GM18870 (cell line): ENCODE results near the gene KRT86.
"Not testable (repeated sequence)": the region's sequence is repeated elsewhere in the genome, so short reads cannot be mapped to it uniquely, and the experiment has no call there.

Experiments
- ATAC-seq: cut with Tn5 transposase; IDR thresholded peaks from one replicate; pipeline ENCODE4 v1.9.1; 2021; ENCODE audit warnings: moderate library complexity; ENCODE audit not compliant: unreplicated experiment

The KRT86 gene

DNA sequence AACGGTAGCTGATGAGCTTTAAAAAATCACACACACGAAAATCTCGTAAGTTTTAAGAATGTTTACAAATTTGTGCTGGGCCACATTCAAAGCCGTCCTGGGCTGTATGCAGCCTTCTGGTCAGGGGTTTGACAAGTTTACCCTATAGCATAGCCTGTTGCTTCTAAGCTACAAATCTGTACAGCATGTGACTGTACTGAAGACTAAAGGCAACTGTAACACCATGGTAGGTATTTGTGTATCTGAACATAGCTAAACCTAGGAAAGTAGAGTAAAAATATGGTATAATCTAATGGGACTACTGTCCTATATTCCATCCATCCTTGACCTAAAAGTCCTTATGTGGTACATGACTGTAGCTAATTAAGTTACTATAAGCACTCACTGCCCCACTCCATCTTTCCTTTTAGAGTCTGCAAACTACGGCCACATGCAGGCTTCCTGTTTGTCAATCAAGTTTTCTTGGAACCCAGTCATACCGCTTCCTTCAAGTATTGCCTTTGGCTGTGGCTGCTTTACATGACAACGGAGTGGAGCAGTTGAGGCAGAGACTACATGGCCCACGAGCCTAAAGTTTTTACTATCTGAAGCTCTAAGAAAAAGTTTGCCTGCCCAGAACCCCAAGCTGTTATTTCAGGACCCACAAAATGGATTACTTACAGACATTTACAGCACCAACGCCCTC lies 22.9 kb upstream of the KRT86 start:
- no peak for ATAC-seq

DNA sequence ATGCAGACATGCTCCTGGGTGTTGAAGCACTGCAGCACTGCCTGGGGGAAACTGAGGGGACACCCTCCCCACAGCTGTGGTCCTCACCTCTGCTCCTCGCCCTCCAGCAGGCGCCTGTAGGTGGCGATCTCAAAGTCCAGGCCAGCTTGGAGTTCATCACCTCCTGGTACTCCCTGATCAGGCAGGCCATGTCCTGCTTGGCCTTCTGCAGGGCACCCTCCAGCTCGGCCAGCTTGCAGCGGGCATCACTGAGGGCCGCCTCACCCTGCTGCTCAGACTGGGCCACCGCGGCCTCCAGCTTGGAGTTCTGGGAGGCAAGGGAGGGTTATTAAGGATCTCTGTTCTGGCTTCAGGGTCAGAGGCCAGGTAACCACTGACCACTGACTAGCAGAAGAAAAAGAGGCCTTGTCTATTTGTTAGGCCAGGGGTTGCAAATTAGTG lies 22.2 kb upstream of the KRT86 start:
- ATAC-seq, result not testable (repeated sequence)

DNA sequence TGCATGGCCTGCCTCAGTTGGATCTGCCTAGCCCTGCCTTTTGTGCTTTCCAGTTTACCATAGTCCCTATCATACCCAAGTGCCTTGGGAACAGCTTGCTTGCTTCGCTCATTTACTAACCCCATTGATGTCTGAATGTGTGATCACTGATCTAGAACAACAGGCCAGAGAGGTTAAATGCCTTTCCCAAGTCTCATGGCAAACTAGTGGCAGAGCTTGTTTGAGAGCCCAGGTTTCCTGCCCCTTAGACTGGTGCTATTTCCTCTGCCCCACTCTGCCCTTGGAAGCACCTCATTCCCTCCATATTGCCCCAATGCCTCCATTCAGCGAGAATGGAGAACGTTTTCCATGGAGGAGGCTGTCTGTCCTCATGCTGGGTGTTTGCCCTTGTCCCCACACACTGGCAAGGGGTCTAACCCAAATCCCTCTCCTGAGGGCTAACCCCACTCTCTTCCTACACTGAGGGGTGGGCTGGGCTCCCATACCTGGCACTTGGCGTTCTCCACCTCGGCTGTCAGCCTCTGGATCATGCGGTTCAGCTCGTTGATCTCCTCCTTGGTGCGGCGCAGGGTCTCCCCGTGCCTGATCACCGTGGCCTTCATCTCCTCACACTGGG lies 21.6 kb upstream of the KRT86 start:
- no peak for ATAC-seq

DNA sequence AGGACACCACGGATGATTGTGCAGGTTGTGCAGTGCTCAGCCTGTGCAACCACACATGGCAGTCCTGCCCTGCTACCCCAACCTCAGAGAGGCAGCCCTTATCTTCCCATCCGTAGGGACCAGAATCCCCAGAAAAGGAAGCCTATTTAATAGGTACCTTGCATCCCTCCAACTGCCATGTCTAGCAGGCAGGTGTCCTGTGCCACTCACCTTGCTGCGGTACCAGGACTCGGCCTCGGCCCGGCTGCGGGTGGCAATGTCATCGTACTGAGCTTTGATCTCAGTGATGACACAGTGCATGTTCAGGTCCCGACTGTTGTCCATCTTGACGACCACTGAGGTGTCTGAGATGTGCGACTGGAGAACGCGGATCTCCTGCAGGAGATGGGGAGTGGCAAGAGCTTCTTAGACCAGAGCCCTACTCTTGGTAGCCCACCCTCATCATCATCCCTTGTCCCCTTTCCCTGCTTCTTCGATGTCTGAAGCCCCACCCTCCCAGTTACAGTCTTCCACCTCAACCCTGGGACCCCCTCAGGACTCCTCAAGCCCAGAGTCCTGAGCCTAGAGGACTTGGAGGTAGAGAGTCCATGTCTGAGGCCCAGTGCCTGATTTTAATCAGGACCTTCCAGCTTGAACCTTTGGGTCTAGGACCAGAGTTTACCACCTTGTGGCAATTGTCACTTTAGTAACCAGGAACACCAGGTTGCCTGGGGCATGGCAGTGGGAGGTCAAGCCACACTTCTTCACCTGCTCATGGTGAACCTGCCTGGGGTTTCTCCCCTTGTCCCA lies 20.9 kb upstream of the KRT86 start:
- ATAC-seq, result no peak

DNA sequence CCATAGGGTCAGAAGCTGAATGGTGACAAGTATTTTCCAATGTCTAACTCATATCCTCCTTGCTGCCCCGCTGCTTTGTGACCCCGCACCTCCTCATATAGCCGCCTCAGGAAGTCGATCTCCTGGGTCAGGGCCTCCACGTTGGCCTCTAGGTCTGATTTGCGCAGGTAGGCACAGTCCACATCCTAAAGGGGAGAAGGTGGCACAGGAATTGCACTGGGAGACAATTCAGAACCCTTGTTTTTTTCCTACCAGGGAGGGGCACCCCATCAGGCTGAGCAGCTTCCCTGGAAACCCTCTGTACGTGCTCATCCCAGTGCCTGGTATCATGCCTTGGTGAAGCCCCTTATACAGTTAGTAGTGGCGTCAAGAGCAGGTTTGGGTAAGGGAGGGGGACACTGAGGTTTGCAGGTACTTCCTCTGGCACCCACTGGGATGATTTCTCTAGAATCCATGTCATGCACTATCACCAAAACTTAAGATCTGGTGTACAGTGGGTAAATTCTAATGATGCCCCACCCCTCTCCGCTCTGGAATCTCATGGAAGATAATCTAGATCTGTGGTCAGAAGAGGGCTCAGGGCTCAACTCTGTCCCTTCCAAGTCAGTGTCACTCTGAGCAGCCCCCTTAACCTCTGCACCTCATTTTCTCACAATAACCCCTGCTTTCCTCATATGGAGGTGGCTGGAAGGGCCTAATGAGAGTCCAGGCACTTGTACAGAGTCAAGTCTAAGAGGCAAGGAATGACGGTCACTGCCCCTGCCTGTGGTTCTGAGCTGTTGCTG lies 20.1 kb upstream of the KRT86 start:
- ATAC-seq, result no peak

DNA sequence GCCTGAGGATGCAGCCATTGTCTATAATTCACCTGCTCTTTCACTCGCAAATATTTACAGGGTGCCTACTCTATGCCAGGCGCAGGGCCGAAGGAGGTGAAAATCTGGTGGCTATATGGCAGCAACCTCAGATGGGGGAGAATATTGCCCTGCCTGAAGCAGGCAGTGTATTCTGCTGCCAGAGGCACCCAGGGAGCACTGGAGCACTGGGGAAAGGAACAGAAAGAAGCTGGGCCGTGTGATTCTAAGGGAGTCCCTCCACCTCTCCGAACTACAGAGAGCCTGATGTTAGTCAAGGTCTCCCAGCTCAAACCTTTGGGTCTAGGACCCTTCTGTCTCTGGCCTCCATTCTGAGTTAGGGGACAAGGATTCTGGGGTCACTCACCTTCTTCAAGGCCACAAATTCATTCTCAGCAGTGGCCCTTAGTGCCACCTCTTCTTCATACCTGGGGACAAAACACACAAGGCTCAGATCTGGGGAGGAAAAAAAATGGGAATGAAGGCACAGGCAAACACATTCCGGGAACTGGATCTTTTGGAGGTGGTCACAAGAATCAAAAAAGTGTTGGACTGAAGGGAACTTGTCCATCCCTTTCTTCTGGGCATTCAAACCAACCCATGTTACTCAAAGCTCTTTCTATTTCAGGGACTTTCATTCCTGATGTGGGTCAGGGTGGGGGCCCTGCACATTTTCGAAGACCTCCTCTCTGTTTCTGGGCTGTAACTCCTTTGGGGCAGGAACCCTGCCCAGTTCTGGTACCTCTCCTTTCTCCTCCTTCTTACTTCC lies 19.3 kb upstream of the KRT86 start:
- ATAC-seq, result no peak

DNA sequence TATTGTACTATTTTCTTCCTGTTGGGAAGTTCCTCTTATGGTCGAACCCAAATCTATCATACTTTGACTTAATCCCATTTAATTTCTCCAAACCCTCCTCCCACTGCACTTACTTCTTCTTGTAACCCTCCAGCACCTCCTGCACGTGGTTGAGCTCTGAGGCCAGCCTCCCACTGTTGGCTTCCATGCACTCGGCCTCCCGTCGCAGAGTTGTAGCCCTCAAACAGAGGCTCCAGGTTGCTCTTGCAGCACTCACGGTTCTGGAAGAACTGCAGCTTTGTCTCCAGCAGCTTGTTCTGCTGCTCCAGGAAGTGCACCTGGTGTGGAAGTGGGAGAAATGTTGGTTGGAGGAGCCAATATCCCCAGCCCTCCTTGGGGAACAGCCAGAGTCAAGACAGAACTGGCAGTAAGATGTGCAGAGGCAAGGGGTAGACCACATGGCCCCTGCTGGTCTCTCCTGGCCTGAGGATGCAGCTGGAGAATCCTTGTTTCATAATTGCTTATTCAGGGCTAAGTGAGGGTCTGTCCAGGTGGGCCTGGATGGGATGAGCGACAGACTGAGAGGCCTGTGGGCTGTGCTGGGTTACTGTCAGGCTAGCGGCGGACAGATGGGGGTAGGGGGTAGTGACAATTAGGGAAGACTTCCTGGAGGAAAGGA lies 18.4 kb upstream of the KRT86 start:
- no peak for ATAC-seq

DNA sequence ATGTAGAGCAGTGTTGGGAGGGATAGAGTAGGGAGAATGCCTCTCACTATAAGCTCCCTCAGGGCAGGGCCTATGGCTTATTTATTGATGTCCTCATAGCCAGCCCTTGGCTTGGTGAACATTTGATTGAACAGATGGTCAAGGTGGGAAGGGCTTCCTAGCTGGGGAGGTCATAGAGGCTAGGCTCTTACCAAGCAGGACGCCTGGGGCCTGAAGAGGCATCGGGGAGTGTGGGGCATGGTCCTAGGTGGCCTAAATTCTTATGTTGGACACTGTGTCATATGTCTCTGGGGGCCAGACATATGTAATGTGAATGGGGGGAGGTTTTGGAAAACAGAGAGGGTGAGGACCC lies 17.9 kb upstream of the KRT86 start:
- ATAC-seq, result no peak

DNA sequence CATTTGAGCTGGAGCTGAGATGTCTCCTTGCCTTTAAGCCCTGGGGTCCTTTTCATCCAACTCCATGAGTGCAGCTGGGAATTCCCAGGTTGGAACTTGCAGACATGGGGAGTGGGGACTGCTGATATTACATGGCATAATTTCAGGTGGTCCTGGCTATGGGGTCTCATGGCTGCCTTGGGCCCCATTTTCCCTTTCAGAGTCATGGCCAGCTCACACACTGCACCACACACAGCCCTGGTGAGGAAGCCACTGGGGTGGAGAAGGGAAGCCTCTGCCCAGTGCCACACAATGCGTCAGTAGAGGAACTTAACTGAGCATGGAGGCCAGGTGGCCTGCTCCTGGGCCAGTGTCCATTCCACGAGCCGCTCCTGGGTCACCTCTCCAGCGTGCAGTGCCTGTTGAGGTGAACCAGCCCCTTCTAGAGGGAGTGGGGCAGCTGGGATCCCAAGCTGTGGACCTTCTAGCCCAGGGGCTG lies 17.3 kb upstream of the KRT86 start:
- ATAC-seq, result no peak

DNA sequence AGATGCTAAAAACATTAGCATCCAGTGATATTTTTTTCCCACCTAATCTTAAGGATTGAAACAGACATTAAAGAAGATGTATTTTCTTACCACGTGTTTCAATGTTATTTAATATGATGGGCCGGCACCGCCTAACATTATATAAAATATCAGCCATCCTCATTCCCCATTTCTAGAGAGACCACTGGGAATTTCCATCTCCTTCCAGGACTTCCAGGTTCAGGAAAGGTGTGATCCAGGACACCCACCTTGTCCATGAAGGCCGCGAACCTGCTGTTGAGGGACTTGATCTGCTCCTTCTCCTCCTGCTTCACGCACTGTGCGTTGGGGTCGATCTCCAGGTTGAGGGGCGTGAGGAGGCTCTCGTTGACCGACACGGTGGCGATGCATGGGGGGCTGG lies 16.5 kb upstream of the KRT86 start:
- ATAC-seq, result not testable (repeated sequence)

DNA sequence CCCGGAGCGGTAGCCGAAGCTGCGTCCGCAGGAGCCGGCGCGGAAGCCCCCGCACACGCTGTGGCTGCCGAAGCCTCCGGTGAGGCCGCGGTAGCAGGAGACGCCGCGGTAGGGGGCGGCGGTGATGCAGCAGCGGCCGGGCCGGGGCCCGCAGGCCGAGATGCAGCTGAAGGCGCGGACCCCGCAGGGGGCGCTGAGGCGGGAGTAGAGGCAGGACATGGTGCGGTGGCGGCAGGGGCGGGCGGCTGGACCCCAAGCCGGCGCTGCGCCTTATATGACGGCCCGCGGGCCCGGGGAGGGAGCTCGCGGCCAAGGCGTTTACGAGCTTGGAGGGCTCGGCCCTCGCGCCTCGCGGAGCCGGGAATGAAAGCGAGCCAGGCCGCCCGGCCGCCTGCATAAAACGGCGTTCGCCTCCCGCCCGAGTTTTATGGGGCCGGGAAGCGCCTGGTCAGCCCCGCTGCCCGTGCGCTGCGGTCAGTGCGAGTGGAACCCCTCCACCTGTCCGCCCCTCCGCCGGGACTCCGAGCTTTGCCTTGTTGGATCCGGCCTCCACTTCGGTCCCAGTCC lies 16.0 kb upstream of the KRT86 start:
- ATAC-seq, result no peak

DNA sequence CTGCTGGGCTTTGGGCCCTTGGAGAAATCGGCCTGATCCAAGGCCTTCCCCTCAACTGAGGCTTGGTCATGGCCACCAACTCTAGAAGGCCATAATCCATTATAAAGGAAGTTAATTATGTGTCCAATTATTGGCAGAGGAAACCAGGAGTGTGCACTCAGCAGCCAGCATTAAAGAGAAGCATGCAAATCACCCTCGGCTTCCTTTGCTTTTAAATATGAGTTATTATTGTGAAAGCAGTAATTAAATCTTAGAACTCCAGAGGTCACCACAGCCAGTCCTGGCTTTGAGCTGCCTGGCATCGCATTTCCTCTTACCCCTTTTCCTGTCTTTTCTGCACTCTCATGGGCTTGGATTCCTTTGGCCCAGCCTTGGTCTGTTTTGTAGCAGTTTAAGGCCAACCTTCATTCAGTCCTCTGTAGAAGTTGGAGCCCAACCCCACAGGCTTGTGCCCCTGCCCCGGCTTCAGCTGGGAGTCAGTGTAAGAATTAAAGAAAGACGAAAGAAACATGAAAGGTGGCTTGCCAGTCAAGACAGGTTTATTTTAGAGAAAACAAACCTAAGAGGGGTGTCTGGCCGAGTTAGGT lies 14.7 kb upstream of the KRT86 start:
- ATAC-seq, result no peak

DNA sequence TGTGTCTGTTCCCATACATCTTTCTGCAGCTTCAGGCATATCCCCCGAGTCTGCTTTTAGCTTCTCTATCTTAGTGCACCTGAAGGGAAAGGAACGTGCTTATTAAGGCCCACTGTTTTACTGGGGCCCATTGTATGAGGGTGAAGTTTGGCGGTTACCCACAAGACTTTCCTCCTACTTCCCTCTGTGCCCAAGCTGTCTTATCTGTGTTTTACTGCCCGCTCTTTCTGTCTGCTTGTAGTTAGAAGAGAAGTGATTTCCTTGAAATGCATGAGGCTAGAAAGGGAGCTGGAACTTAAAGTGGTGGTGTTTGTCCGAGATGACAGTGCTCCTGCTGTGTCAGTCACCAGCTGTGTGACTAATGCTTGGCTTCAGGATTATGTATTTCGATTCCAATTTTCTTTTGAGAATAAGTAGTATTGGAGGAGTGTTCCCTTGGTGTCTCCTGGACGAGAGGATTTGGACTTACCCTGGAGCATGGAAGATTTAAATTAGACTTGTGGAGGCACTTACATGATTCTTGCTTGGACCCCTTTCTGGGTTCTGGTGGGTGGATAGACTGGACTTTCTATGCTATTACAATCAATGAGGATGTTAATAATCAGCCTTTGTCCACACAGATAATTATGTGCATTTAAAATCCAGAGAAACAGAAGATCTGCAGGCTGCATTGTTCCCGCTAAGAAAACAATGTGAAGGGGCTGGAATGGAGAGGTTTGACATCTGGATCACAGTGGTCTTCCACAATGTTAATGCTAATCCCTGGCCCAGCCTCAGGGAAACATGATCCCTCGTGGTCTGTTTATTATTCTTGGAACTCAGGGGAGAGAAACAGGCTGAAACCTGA lies 13.9 kb upstream of the KRT86 start:
- no peak for ATAC-seq

DNA sequence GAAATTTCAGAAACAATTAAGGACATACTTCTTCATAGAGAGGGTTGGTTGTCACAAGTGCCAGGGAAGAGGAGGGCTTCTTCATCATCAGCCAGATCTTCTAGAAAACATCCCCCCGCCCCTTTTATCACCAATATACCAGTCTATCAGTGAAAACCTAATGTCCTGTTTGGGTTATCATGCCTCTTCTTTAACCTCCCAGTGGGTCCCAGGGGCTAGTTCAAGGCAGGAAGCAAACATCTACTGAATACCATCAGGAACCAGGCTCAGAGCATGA lies 13.3 kb upstream of the KRT86 start:
- no peak for ATAC-seq

DNA sequence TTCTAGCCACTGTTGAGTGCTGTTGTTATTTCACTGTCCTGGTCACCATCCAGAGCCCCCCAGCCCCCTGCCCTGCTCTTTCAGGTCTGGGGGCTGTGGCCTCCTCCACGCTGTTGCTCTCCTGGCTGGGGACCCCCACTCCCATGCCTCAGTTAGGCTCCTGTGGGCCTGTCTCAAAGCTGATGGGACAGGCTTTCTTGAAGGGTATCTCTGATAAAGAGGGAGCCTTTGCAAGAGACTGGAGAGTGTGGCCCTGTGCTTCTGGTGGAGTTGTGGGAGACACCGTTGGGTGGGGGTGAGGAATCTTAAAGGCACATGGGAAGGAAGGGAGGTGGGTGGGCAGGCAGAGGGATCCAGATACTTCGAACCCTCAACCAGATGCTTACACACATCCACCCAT lies 12.2 kb upstream of the KRT86 start:
- no peak for ATAC-seq

DNA sequence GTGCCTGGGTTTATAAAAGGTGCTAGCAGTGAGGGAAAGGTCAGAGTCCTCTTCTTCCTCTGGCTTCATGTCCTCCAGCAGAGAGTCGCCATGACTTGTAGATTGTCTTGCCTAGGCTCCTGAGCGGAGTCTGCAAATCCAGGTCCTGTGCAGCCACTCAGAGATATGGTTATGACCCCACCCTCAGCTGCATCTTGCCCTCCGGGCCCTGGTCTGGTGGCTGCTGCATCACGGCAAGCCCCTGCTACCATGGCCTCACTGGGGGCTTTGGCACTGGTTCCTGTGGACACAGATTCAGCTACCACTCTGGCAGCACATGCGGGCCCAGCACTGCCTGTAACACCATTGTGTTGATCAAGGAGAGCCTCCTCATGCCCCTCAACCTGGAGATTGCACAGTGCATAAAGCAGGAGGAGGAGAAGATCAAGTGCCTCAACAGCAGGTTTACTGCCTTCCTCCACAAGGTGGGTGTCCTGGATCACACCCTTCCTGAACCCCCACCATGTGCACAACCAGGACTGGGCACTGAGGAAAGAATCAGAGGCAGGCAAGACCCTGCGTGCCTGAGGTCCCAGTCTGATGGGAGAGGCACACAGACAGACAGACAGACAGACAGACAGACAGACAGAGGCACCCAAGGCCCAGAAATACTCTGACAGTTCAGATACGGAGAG lies 10.5 kb upstream of the KRT86 start:
- no peak for ATAC-seq

DNA sequence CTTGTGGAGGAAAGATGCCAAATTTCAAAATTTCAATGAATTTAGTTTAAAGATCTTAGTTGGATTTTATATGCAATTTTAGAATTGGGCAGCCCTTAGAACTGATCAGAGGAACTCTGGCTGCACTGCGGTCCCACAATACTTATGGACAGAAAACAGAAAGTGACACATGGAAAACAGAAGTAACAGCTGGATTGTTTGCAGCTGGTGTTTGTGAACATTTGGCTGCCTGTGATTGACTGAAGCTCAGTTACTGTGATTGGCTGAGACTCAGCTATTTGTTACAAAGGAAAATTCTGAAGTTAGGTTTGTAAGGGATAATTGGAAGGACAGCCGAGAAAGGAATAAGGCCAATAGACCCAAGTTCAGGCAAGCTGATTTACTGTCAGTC lies 10.0 kb upstream of the KRT86 start:
- no peak for ATAC-seq

DNA sequence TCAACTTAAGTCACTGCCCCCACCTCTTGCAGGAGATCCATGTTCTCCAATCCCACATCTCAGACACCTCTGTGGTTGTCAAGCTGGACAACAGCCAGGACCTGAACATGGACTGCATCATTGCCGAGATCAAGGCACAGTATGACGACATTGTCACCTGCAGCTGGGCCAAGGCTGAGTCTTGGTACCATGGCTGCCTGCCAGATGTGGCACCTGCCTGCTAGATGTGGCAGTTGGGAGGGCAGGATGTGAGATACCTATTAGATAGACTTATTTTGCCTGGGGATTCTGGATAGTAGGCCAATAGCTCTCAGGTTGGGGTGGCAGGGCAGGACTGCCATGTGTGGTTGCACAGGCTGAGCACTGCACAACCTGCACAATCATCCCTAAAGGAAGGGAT lies 7.9 kb upstream of the KRT86 start:
- ATAC-seq, result no peak
